ENCODE measurements around the gene MCAT. TPM values are rescaled to one million over a fixed set of nuclear protein-coding genes. Genes with fewer than 3 reads are reported as not detected.
A peak's percentile ranks its signal among the peaks of the same experiment; 100 is the strongest.

MCAT gene
- total RNA-seq, 4 donors from 2014 or later = 17.1 to 26.7 (median 22.1) TPM

GRCh38 chr22:43118024-43118849, 25.0 kb downstream of the MCAT start:
- no peak for DNase-seq
- intact Hi-C loops (cut with DNase I) = no loop called here
- no peaks in the 10 kb centered on the region for H3K9me3 ChIP-seq
- H3K27me3 ChIP-seq = peaks cover 0 to 20% (median 0%) of the 10 kb centered on the region in 4 donors
- 75 to 98% methylated on average over 6 to 14 of the region's 21 CpGs for WGBS, 2 donors
- peaks cover 5 to 59% (median 13%) of the 10 kb centered on the region in 3 donors for H3K4me1 ChIP-seq
- TF ChIP-seq POLR2A (IDR thresholded peaks at IDR 0.05) = no peak
- TF ChIP-seq, protein P1, sequence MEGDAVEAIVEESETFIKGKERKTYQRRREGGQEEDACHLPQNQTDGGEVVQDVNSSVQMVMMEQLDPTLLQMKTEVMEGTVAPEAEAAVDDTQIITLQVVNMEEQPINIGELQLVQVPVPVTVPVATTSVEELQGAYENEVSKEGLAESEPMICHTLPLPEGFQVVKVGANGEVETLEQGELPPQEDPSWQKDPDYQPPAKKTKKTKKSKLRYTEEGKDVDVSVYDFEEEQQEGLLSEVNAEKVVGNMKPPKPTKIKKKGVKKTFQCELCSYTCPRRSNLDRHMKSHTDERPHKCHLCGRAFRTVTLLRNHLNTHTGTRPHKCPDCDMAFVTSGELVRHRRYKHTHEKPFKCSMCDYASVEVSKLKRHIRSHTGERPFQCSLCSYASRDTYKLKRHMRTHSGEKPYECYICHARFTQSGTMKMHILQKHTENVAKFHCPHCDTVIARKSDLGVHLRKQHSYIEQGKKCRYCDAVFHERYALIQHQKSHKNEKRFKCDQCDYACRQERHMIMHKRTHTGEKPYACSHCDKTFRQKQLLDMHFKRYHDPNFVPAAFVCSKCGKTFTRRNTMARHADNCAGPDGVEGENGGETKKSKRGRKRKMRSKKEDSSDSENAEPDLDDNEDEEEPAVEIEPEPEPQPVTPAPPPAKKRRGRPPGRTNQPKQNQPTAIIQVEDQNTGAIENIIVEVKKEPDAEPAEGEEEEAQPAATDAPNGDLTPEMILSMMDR (IDR thresholded peaks at IDR 0.05) = no peak
- H3K36me3 ChIP-seq = no peaks in the 10 kb centered on the region
- H3K4me3 ChIP-seq = no peak overlapping the region
- H3K27ac ChIP-seq = peak overlapping the region in 3 of 4 donors; percentile 18 to 77 (median 66)

- no peak for TF ChIP-seq POLR2A (IDR thresholded peaks at IDR 0.05)
- TF ChIP-seq, protein P1 (IDR thresholded peaks at IDR 0.05) = no peak
- DNase-seq = no peak
- no peak overlapping the region for H3K27ac ChIP-seq
- intact Hi-C loops (cut with DNase I) = no loop called here
- no peaks in the 10 kb centered on the region for H3K36me3 ChIP-seq
- H3K4me3 ChIP-seq = no peak overlapping the region
- peaks cover 0 to 33% (median 0%) of the 10 kb centered on the region in 4 donors for H3K27me3 ChIP-seq
- 80 to 100% methylated on average over 1 to 4 of the region's 7 CpGs for WGBS, 2 donors
- H3K9me3 ChIP-seq = no peaks in the 10 kb centered on the region
- peaks cover 5 to 47% (median 9%) of the 10 kb centered on the region in 3 donors for H3K4me1 ChIP-seq
Measured at GRCh38 chr22:43116932-43117331, 26.3 kb downstream of the MCAT start.

GRCh38 chr22:43114958-43115357, 28.2 kb downstream of the MCAT start:
- DNase-seq = no peak

GRCh38 chr22:43113526-43114251, 29.5 kb downstream of the MCAT start:
- intact Hi-C loops (cut with DNase I) = no loop called here
- H3K9me3 ChIP-seq = no peaks in the 10 kb centered on the region
- H3K27me3 ChIP-seq = peaks cover 0 to 62% (median 1%) of the 10 kb centered on the region in 4 donors
- no peaks in the 10 kb centered on the region for H3K36me3 ChIP-seq
- WGBS, 2 donors = 64 to 66% methylated on average over 10 to 13 of the region's 13 CpGs
- DNase-seq = no peak
- H3K27ac ChIP-seq = peak overlapping the region in 1 of 4 donors; percentile 19
- TF ChIP-seq, protein P1 (IDR thresholded peaks at IDR 0.05) = no peak
- no peak for TF ChIP-seq POLR2A (IDR thresholded peaks at IDR 0.05)
- no peak overlapping the region for H3K4me3 ChIP-seq
- peaks cover 17 to 46% (median 22%) of the 10 kb centered on the region in 3 donors for H3K4me1 ChIP-seq

More at GRCh38 chr22:43114958-43115357, 28.2 kb downstream of the MCAT start:
- WGBS, 2 donors = 45% methylated on average over 5 of the region's 5 CpGs
- H3K27ac ChIP-seq = no peak overlapping the region
- H3K27me3 ChIP-seq = peaks cover 0 to 53% (median 1%) of the 10 kb centered on the region in 4 donors
- peaks cover 18 to 52% (median 22%) of the 10 kb centered on the region in 3 donors for H3K4me1 ChIP-seq
- TF ChIP-seq, protein P1 (IDR thresholded peaks at IDR 0.05) = no peak
- no peak for TF ChIP-seq POLR2A (IDR thresholded peaks at IDR 0.05)
- no peaks in the 10 kb centered on the region for H3K36me3 ChIP-seq
- no peaks in the 10 kb centered on the region for H3K9me3 ChIP-seq
- intact Hi-C loops (cut with DNase I) = no loop called here
- H3K4me3 ChIP-seq = no peak overlapping the region
